ENCODE data around the gene PARD6G. TPM values are rescaled to one million over a fixed set of nuclear protein-coding genes. Genes with fewer than 3 reads are reported as not detected.
"Not testable (repeated sequence)": the region's sequence is repeated elsewhere in the genome, so short reads cannot be mapped to it uniquely, and the experiment has no call there.

Gene PARD6G
- polyA plus RNA-seq, 4 donors: 15.2 to 32.0 (median 31.0) TPM

- peak in 1 of 4 donors; percentile 41 for DNase-seq (ENCODE audit: low read depth in 4 of 4, low spot score in 3 of 4)
Observed at GRCh38 chr18:80176334-80177073, 70.8 kb downstream of the PARD6G start.

- DNase-seq (ENCODE audit: low read depth in 4 of 4, low spot score in 3 of 4): no peak
Observed at GRCh38 chr18:80175451-80176204, 71.7 kb downstream of the PARD6G start.

GRCh38 chr18:80173060-80173459 is 74.3 kb downstream of the PARD6G start:
- no peak for DNase-seq (ENCODE audit: low read depth in 4 of 4, low spot score in 3 of 4)

- DNase-seq (ENCODE audit: low read depth in 4 of 4, low spot score in 3 of 4): no peak
Observed at GRCh38 chr18:80172056-80172455, 75.3 kb downstream of the PARD6G start.

GRCh38 chr18:80171054-80171872 is 76.1 kb downstream of the PARD6G start:
- DNase-seq (ENCODE audit: low read depth in 4 of 4, low spot score in 3 of 4): no peak

- no peak for DNase-seq (ENCODE audit: low read depth in 4 of 4, low spot score in 3 of 4)
Observed at GRCh38 chr18:80170395-80171053, 76.8 kb downstream of the PARD6G start.

- DNase-seq (ENCODE audit: low read depth in 4 of 4, low spot score in 3 of 4): no peak
Observed at GRCh38 chr18:80169607-80170006, 77.7 kb downstream of the PARD6G start.

- no peak for DNase-seq (ENCODE audit: low read depth in 4 of 4, low spot score in 3 of 4)
Observed at GRCh38 chr18:80168982-80169381, 78.3 kb downstream of the PARD6G start.

GRCh38 chr18:80168346-80168745 is 79.0 kb downstream of the PARD6G start:
- no peak for DNase-seq (ENCODE audit: low read depth in 4 of 4, low spot score in 3 of 4)

- DNase-seq (ENCODE audit: low read depth in 4 of 4, low spot score in 3 of 4): no peak
Observed at GRCh38 chr18:80167931-80168330, 79.4 kb downstream of the PARD6G start.

GRCh38 chr18:80167331-80167730 is 80.0 kb downstream of the PARD6G start:
- DNase-seq (ENCODE audit: low read depth in 4 of 4, low spot score in 3 of 4): no peak

- DNase-seq (ENCODE audit: low read depth in 4 of 4, low spot score in 3 of 4): no peak
Observed at GRCh38 chr18:80166725-80167124, 80.6 kb downstream of the PARD6G start.

- no peak for DNase-seq (ENCODE audit: low read depth in 4 of 4, low spot score in 3 of 4)
Observed at GRCh38 chr18:80166240-80166639, 81.1 kb downstream of the PARD6G start.

- DNase-seq (ENCODE audit: low read depth in 4 of 4, low spot score in 3 of 4): not testable (repeated sequence)
Observed at GRCh38 chr18:80164727-80165355, 82.5 kb downstream of the PARD6G start.

- no peak for DNase-seq (ENCODE audit: low read depth in 4 of 4, low spot score in 3 of 4)
Observed at GRCh38 chr18:80163183-80163582, 84.1 kb downstream of the PARD6G start.

GRCh38 chr18:80161781-80162417 is 85.4 kb downstream of the PARD6G start:
- no peak for DNase-seq (ENCODE audit: low read depth in 4 of 4, low spot score in 3 of 4)

- DNase-seq (ENCODE audit: low read depth in 4 of 4, low spot score in 3 of 4): no peak
Observed at GRCh38 chr18:80159713-80160636, 87.3 kb downstream of the PARD6G start.

- DNase-seq (ENCODE audit: low read depth in 4 of 4, low spot score in 3 of 4): no peak
Observed at GRCh38 chr18:80158365-80158764, 88.9 kb downstream of the PARD6G start.
